ENCODE results near the gene PRKAB2.
"Not testable (repeated sequence)": the region's sequence is repeated elsewhere in the genome, so short reads cannot be mapped to it uniquely, and the experiment has no call there.

Gene PRKAB2

DNA sequence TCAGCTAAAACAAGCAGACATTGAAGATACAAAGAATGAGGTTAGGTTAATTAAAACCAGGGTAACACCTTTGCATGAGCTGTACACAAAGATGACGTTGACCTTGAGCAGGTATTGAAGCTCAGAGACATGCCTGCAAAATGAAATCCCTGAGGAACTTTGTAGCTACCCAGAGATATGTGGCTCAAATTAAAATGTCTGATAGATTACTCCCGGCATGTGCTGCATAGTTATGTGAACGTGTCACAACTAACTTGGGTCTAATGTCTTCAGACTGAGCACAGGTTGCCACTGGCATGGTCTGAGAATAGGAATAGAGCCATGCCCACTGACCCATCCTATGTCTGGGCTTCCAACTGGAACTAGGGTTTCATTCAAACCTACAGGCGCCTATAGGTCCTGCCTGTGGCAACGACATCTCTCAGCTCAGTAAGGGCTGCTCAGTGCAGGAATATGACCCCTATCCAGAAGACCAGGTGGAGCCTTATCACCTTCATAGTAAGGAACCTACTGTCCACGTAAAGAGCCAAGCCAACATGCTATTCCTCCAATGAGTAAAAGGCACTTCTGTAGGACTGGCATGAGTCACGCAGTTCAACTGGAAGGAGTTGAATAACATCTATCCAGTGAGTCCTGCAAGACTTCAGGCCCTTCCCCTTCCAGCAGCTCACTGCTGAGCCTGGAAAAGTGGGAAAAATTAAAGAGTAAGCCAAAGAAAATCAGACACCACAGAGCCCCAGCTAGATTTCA is 60.7 kb downstream of the PRKAB2 start:
- FAIRE-seq (no peak), DNase-seq (ENCODE audit: low spot score) (no peak)

DNA sequence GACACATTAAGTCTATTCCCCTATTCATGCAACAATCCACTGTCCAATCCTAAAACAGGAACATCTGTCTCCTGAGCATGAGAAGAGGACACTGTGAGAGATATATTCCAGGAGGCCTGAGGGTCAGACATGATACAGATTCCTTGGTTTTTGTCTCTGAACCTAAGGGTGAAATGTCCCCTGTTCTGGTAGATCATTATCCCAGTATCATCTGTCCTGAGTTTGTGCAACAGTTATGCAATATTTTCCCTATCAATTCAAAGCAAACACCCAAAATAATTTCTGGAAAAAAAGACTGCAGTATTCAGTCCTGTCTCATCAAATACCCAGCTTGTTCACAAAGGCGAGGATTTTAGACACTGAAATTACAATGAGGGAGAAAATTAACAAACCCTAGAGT is 61.4 kb downstream of the PRKAB2 start:
- no peak for DNase-seq (ENCODE audit: low spot score)
- FAIRE-seq: no peak

DNA sequence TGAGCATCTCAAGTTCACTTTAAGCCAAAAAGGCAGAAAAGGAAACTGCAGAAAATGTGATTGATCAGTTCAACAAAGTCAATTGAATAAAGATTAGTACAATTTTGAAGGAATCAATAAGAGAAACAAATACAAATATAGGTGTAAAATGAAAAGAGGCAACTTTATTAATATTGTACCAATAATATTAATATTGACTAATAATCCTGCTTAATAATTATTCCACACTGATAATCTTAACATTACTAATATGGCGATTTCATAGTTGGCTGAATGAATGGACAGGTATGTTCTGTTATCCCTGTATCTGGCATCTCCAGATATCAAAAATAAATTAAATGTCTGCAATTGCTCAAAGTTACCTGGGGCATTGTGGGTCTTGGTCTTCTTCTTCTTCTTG is 61.8 kb downstream of the PRKAB2 start:
- FAIRE-seq (no peak), DNase-seq (ENCODE audit: low spot score) (no peak)

DNA sequence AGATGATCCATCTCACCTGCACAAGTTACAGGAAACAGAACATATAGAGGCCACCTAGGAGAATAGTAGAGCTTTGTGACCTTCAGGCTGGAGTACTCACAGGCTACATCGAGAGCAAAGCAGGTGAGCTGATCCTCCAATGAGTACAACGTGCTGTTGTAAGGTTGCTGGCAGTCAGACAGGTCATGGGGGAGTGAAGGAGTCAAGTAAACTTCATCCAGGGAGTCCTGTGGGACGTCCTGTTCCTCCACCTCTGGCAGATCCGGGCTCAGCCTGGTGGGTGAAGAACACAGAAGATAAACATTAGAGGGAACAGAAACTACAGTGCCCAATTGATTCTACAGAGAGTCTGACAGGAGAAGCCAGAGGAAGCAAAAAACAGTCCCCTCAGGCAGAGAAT is 62.5 kb downstream of the PRKAB2 start:
- DNase-seq (ENCODE audit: low spot score) (no peak), FAIRE-seq (no peak)

DNA sequence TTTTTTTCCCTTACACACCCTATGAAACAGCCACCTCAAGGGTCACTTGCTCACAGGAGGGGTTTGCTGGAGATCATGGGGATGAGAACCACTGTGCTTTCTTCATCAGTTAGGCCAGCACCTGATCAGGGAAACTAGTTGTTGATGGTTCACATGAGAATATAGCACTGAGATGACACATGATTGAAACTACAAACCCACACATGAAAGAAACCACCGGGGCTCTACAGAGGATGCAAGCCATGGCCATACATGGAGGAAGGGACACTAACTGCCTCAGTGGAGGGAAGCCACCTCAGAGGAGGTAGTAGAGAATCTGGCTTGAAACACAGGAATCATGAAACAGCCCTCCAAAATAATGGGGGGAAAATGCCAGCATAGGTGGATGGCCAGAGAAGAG is 63.2 kb downstream of the PRKAB2 start:
- no peak for DNase-seq (ENCODE audit: low spot score)
- FAIRE-seq: no peak

DNA sequence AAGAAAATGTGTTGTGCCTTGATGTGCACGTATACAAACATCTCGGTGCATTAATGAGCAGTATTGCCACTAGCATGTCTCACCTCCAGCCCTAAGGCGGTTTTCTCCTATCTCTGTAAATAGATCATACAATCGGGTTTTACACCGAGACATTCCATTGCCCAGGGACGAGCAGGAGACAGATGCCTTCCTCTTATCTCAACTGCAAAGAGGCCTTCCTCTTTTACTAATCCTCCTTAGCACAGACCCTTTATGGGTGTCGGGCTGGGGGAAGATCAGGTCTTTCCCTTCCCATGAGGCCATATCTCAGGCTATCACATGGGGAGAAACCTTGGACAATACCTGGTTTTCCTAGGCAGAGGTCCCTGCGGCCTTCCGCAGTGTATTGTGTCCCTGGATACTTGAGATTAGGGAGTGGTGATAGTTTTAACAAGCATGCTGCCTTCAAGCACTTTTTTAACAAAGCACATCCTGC is 65.8 kb downstream of the PRKAB2 start:
- FAIRE-seq; DNase-seq (ENCODE audit: low spot score): not testable (repeated sequence)

DNA sequence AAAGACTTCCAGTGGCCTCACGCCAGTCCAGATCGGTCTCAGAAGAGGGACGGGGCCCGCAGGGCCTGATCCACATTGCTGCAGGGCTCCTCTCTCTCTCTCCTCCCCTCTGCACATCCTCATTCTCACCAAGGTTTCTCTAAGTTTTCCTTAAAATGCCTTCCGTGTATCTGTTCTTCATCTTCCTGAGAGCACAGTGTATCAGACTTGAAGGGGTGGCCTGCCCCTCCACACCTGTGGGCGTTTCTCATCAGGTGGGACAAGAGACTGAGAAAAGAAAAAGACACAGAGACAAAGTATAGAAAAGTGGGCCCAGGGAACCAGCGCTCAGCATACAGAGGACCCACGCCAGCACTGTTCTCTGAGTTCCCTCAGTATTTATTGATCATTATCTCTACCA is 66.4 kb downstream of the PRKAB2 start:
- FAIRE-seq (no peak), DNase-seq (ENCODE audit: low spot score) (no peak)

Data from RCC 7860 (cell line).